ENCODE data around the gene TIMP1.

DNA sequence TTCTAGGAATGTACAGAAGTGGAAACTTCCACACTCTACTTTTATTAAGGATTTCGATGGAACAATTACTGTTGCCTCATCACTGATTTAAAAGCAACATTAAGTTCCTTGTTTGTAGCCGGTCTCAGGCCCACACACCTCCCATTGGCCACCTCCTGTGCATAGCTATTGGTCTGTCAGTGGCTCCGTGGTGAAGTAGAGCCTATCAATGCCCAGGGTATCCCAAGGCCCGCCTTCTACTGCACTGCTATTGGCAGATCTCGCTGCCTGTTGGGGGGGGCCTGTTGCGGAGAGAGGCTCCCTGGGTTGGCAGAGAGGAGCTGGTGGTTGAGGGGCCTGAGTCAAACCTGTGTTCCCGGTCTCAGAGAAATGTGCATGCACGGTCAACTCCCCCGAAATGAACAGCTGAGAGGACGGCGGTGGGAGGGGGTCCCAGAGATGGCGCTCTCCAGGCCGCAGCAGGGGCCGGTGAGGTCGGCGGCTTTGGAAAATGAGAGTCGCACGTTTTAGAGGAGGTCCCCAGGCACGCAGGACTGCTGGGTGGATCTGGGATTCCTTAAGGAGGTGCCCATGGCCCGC lies 26.1 kb upstream of the TIMP1 start:
- TF ChIP-seq, protein P1, sequence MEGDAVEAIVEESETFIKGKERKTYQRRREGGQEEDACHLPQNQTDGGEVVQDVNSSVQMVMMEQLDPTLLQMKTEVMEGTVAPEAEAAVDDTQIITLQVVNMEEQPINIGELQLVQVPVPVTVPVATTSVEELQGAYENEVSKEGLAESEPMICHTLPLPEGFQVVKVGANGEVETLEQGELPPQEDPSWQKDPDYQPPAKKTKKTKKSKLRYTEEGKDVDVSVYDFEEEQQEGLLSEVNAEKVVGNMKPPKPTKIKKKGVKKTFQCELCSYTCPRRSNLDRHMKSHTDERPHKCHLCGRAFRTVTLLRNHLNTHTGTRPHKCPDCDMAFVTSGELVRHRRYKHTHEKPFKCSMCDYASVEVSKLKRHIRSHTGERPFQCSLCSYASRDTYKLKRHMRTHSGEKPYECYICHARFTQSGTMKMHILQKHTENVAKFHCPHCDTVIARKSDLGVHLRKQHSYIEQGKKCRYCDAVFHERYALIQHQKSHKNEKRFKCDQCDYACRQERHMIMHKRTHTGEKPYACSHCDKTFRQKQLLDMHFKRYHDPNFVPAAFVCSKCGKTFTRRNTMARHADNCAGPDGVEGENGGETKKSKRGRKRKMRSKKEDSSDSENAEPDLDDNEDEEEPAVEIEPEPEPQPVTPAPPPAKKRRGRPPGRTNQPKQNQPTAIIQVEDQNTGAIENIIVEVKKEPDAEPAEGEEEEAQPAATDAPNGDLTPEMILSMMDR (IDR thresholded peaks at IDR 0.05; ENCODE audit: poor library complexity): no peak
- no peak for TF ChIP-seq EZH2 (IDR thresholded peaks at IDR 0.05; ENCODE audit: borderline replicate concordance)

All from hepatocyte (in vitro differentiated cells).